A549 (cell line): ENCODE measurements around the gene ARID5B.

Source experiments
- BHLHE40 ChIP-seq: IDR thresholded peaks from 2 replicates; pipeline ENCODE4 v1.6.1; 2012; ENCODE audit warnings: low read depth, low read length, inconsistent platforms
- CEBPB ChIP-seq, 2 experiments: fragments of >200 bp in 1 of 2; sonication (Bioruptor Twin) in 1 of 2; formaldehyde crosslinking in 1 of 2; IDR thresholded peaks; 2 replicates each; pipeline ENCODE4 v1.6.1; 2012 to 2016
- CHD4 ChIP-seq: fragments of 200-600 bp; sonication (generic); IDR thresholded peaks from 2 replicates; pipeline ENCODE4 v1.6.1; 2016; ENCODE audit warnings: antibody characterized with exemption, mild to moderate bottlenecking, borderline replicate concordance
- EP300 ChIP-seq, 2 experiments: fragments of >200 bp; sonication (Bioruptor Twin); formaldehyde crosslinking; IDR thresholded peaks; 2 replicates in 1 of 2; 3 replicates in 1 of 2; pipeline ENCODE4 v1.6.1; 2016 to 2017
- MAFK ChIP-seq: fragments of 450-650 bp; IDR thresholded peaks from 2 replicates; pipeline ENCODE4 v1.6.1; 2014; ENCODE audit not compliant: partially characterized antibody
- MYC ChIP-seq: IDR thresholded peaks from 2 replicates; pipeline ENCODE4 v1.6.1; 2012; ENCODE audit warnings: mild to moderate bottlenecking, inconsistent platforms, low read length, improper control_type of control experiment, borderline replicate concordance
- POLR2A ChIP-seq: IDR thresholded peaks from 2 replicates; pipeline ENCODE4 v1.6.1; 2012; ENCODE audit warnings: mild to moderate bottlenecking, low read length
- POLR2AphosphoS2 ChIP-seq: conservative IDR thresholded peaks from 2 replicates; pipeline ENCODE4 v1.6.1; 2012; ENCODE audit warnings: low read length, improper control_type of control experiment, inconsistent platforms
- RAD21 ChIP-seq, 2 experiments: fragments of >200 bp in 1 of 2; sonication (Bioruptor Twin) in 1 of 2; formaldehyde crosslinking in 1 of 2; IDR thresholded peaks in 1 of 2; conservative IDR thresholded peaks in 1 of 2; 2 replicates in 1 of 2; 3 replicates in 1 of 2; pipeline ENCODE4 v1.6.1; 2012 to 2018; ENCODE audit warnings: inconsistent platforms in 1 of 2
- TF ChIP-seq, protein P1 (sequence below): fragments of >200 bp; sonication (Bioruptor Twin); formaldehyde crosslinking; IDR thresholded peaks from 3 replicates; pipeline ENCODE4 v1.5.1; 2016

DNA sequence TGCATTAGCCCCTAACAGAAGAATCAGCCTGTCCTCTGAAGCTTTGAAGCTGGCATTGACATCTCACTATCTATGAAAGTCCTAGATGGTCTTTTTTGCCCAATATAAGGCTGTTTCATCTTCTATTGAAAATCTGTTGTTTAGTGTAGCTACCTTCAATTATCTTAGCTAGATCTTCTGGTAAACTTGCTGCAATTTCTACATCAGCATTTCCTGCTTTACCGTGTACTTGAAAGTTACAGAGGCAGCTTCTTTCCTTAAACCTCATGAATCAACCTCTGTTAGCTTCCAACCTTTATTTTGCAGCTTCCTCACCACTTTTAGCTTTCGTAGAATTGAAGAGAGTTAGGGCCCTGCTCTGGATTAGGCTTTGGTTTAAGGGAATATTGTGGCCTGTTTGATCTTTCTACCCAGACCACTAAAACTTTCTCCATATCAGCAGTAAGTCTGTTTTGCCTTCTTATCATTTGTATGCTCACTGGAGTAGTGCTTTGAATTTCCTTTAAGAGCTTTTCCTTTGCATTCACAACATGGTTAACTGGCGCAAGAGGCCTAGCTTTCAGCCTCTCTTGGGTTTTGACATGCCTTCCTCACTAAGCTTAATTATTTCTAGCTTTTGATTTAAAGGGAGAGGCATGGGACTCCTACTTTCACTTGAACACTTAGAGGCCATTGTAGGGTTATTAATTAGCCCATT lies 32.5 kb downstream of the ARID5B start:
- TF ChIP-seq RAD21 (conservative IDR thresholded peaks at IDR 0.05 in 1 of 2, IDR thresholded peaks at IDR 0.05 in 1 of 2) (no peak), CEBPB (IDR thresholded peaks at IDR 0.05) (no peak), CHD4 (no peak), POLR2A (no peak), POLR2AphosphoS2 (no peak), BHLHE40 (no peak), MAFK (no peak), EP300 (IDR thresholded peaks at IDR 0.05) (no peak), MYC (no peak)
- TF ChIP-seq, protein P1, sequence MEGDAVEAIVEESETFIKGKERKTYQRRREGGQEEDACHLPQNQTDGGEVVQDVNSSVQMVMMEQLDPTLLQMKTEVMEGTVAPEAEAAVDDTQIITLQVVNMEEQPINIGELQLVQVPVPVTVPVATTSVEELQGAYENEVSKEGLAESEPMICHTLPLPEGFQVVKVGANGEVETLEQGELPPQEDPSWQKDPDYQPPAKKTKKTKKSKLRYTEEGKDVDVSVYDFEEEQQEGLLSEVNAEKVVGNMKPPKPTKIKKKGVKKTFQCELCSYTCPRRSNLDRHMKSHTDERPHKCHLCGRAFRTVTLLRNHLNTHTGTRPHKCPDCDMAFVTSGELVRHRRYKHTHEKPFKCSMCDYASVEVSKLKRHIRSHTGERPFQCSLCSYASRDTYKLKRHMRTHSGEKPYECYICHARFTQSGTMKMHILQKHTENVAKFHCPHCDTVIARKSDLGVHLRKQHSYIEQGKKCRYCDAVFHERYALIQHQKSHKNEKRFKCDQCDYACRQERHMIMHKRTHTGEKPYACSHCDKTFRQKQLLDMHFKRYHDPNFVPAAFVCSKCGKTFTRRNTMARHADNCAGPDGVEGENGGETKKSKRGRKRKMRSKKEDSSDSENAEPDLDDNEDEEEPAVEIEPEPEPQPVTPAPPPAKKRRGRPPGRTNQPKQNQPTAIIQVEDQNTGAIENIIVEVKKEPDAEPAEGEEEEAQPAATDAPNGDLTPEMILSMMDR = no peak
